Measurements from ENCODE around the gene LTBP1.

- TF ChIP-seq CTCF (IDR thresholded peaks at IDR 0.05) (no peak), POLR2A (IDR thresholded peaks at IDR 0.05) (no peak)
Observed at GRCh38 chr2:33100921-33101320, 154.2 kb downstream of the LTBP1 start.

All from ovary (tissue), 3 donors.